K562 (cell line): ENCODE results near the gene NMNAT3. TPM values are rescaled to one million over a fixed set of nuclear protein-coding genes. Genes with fewer than 3 reads are reported as not detected.

Experiments used
- CTCF ChIP-seq, 3 experiments: IDR thresholded peaks in 2 of 3; conservative IDR thresholded peaks in 1 of 3; 2 replicates each; pipeline ENCODE4 v1.5.1; 2011 to 2012; ENCODE audit warnings: low read length in 3 of 3, mild to moderate bottlenecking in 3 of 3, control low read depth in 2 of 3, improper control_type of control experiment in 1 of 3, inconsistent platforms in 1 of 3, low read depth in 1 of 3, mixed read lengths in 1 of 3, moderate library complexity in 1 of 3; ENCODE audit not compliant: insufficient read depth in 2 of 3
- EP400 ChIP-seq: fragments of 450-650 bp; IDR thresholded peaks from 2 replicates; pipeline ENCODE4 v1.6.1; 2017; ENCODE audit warnings: antibody characterized with exemption, mild to moderate bottlenecking, moderate library complexity
- EWSR1 ChIP-seq: fragments of 450-650 bp; IDR thresholded peaks from 2 replicates; pipeline ENCODE4 v1.6.1; 2018; ENCODE audit warnings: borderline replicate concordance, mild to moderate bottlenecking, low read depth, moderate library complexity; ENCODE audit not compliant: partially characterized antibody
- MNT ChIP-seq, 2 experiments: fragments of 450-650 bp; conservative IDR thresholded peaks; 2 replicates each; pipeline ENCODE4 v1.6.1; 2017; ENCODE audit warnings: mild to moderate bottlenecking in 2 of 2, moderate library complexity in 2 of 2
- TAF9B ChIP-seq: fragments of 450-650 bp; IDR thresholded peaks from 2 replicates; pipeline ENCODE4 v1.6.1; 2018; ENCODE audit warnings: mild to moderate bottlenecking; ENCODE audit not compliant: partially characterized antibody
- TFAP4 ChIP-seq: sonication (generic); formaldehyde crosslinking; IDR thresholded peaks from 2 replicates; pipeline ENCODE4 v1.8.0; 2022; ENCODE audit warnings: missing genetic modification reagents, mild to moderate bottlenecking, moderate library complexity, borderline replicate concordance
- ZBTB8A ChIP-seq: fragments of 450-650 bp; IDR thresholded peaks from 2 replicates; pipeline ENCODE4 v1.6.1; 2018; ENCODE audit warnings: mild to moderate bottlenecking, moderate library complexity; ENCODE audit not compliant: partially characterized antibody
- ZNF740 ChIP-seq, 3 experiments: fragments of 200-800 bp in 1 of 3; sonication (Bioruptor generic) in 1 of 3; sonication (generic) in 1 of 3; formaldehyde crosslinking in 1 of 3; IDR thresholded peaks; 2 replicates each; pipeline versions ENCODE4 v1.6.1 to v1.8.0; 2016 to 2022; ENCODE audit warnings: mild to moderate bottlenecking in 2 of 3, missing compliant biosample characterization in 2 of 3, missing genetic modification characterization in 2 of 3, missing genetic modification reagents in 1 of 3
- polyA plus RNA-seq, 8 experiments: library from polyadenylated mRNA; depleted of rRNA in 4 of 8; stranded (reverse) in 5 of 8; unstranded in 3 of 8; fragments of >200 nt; fragmentation: Nextera tagmentation in 2 of 8; fragmentation: Illumina TruSeq in 1 of 8; extraction: Ambion mirVana in 2 of 8; extraction: Trizol in 1 of 8; gene quantifications; 2 replicates each; pipeline versions ENCODE4 v1.2.1 to v1.2.3, GENCODE V29; 2011 to 2014; ENCODE audit warnings: inconsistent platforms in 1 of 8, missing spikeins in 1 of 8
- total RNA-seq, 7 experiments: library from RNA; depleted of rRNA in 6 of 7; stranded (reverse); fragments of >200 nt in 6 of 7; fragmentation: Illumina TruSeq in 2 of 7; extraction: Trizol in 2 of 7; gene quantifications; 2 replicates each; pipeline versions ENCODE4 v1.2.1 to v1.2.3, GENCODE V29; 2011 to 2021; ENCODE audit warnings: low replicate concordance in 1 of 7
- TF ChIP-seq, protein P1 (sequence below): fragments of 200-800 bp; sonication (Bioruptor generic); IDR thresholded peaks from 2 replicates; pipeline ENCODE4 v1.6.1; 2017; ENCODE audit warnings: missing genetic modification characterization, missing compliant biosample characterization
- TF ChIP-seq, protein P2 (sequence below): fragments of 250-450 bp; sonication (Bioruptor Pico); IDR thresholded peaks from 2 replicates; pipeline ENCODE4 v1.4.0; 2020

Gene NMNAT3
- total and polyA plus RNA-seq, 9 of the 15 experiments (the other 6 are each of a cell fraction or from before 2014, with no cell fraction given): 2.3 to 12.5 (median 6.6) TPM

DNA sequence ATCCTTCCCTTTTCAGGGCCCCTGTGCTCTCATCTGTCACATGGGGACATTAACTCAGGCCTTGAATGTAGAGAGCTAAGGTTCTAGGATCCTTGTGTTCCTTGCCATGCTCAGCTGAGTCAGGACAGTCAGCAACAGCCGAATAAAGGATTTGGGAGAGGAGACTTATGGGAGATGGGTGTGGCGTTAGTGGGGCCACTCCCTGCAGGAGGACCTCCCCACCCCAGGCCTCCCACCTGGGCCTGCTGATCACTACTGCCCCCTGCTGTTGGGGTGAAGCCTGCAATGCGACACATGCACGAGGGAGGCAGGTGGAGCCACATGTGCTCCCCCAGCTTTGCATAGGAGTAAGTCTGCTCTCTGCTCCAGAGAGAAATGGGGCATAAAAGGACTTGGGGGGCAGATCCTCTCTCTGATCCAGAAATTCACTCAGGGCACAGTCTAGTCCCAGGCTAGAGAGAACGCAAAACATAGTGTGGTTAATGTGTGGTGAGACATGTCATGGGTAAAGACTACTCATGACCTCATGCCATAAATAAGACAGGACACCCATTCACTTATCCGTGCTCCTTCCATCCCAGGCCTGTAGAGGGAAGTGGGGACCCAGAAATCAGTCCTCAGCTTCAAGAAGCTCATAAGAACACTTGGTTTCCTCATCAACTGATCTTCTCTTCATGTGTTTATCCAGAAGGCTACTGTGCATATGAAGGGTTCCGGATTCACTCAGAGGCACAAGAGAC, 157.6 kb downstream of the NMNAT3 start (continued):
- TF ChIP-seq, protein P1, sequence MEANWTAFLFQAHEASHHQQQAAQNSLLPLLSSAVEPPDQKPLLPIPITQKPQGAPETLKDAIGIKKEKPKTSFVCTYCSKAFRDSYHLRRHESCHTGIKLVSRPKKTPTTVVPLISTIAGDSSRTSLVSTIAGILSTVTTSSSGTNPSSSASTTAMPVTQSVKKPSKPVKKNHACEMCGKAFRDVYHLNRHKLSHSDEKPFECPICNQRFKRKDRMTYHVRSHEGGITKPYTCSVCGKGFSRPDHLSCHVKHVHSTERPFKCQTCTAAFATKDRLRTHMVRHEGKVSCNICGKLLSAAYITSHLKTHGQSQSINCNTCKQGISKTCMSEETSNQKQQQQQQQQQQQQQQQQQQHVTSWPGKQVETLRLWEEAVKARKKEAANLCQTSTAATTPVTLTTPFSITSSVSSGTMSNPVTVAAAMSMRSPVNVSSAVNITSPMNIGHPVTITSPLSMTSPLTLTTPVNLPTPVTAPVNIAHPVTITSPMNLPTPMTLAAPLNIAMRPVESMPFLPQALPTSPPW (CRISPR knock-in tag): peak; percentile 48; the same call in 1 of the 2 replicates
- no peak for TF ChIP-seq EWSR1
- peak; percentile 85 to 95 (median 91) for TF ChIP-seq CTCF (IDR thresholded peaks at IDR 0.05 in 2 of 3, conservative IDR thresholded peaks at IDR 0.05 in 1 of 3; ENCODE audit: insufficient read depth in 2 of 3, low read depth in 1 of 3, low read length in 3 of 3)
- peak; percentile 90 for TF ChIP-seq TFAP4 (CRISPR knock-in tag)
- TF ChIP-seq TAF9B: no peak
- TF ChIP-seq MNT (conservative IDR thresholded peaks at IDR 0.05): peak; percentile 53 to 66; a peak in 3 of 4 replicates
- TF ChIP-seq ZBTB8A: no peak
- peak; percentile 77 for TF ChIP-seq ZNF740 (CRISPR knock-in tag; IDR thresholded peaks at IDR 0.05)
- TF ChIP-seq ZNF740 (tag; IDR thresholded peaks at IDR 0.05): no peak
- peak; percentile 69; the same call in 1 of the 2 replicates for TF ChIP-seq EP400
- TF ChIP-seq, protein P2, sequence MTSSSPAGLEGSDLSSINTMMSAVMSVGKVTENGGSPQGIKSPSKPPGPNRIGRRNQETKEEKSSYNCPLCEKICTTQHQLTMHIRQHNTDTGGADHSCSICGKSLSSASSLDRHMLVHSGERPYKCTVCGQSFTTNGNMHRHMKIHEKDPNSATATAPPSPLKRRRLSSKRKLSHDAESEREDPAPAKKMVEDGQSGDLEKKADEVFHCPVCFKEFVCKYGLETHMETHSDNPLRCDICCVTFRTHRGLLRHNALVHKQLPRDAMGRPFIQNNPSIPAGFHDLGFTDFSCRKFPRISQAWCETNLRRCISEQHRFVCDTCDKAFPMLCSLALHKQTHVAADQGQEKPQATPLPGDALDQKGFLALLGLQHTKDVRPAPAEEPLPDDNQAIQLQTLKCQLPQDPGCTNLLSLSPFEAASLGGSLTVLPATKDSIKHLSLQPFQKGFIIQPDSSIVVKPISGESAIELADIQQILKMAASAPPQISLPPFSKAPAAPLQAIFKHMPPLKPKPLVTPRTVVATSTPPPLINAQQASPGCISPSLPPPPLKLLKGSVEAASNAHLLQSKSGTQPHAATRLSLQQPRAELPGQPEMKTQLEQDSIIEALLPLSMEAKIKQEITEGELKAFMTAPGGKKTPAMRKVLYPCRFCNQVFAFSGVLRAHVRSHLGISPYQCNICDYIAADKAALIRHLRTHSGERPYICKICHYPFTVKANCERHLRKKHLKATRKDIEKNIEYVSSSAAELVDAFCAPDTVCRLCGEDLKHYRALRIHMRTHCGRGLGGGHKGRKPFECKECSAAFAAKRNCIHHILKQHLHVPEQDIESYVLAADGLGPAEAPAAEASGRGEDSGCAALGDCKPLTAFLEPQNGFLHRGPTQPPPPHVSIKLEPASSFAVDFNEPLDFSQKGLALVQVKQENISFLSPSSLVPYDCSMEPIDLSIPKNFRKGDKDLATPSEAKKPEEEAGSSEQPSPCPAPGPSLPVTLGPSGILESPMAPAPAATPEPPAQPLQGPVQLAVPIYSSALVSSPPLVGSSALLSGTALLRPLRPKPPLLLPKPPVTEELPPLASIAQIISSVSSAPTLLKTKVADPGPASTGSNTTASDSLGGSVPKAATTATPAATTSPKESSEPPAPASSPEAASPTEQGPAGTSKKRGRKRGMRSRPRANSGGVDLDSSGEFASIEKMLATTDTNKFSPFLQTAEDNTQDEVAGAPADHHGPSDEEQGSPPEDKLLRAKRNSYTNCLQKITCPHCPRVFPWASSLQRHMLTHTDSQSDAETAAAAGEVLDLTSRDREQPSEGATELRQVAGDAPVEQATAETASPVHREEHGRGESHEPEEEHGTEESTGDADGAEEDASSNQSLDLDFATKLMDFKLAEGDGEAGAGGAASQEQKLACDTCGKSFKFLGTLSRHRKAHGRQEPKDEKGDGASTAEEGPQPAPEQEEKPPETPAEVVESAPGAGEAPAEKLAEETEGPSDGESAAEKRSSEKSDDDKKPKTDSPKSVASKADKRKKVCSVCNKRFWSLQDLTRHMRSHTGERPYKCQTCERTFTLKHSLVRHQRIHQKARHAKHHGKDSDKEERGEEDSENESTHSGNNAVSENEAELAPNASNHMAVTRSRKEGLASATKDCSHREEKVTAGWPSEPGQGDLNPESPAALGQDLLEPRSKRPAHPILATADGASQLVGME (CRISPR knock-in tag): no peak
